ENCODE data around the gene SNAI1.
A peak's percentile ranks its signal among the peaks of the same experiment; 100 is the strongest.
"Not testable (repeated sequence)": the region's sequence is repeated elsewhere in the genome, so short reads cannot be mapped to it uniquely, and the experiment has no call there.

SNAI1 gene

DNA sequence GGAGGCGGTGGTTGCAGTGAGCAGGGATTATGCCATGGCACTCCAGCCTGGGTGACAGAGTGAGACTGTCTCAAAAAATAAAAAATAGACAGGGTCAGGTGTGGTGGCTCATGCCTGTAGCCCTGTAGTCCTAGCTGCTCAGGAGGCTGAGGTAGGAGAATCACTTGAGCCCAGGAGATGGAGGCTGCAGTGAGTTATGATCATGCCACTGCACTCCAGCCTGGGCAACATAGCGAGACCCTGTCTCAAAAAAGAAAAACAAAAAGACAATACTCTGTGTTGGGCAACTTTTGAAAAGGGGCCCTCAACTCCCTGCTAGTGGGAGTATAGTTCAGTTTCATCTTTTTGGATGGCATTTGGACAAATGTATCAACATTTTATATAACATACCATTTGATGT lies 5.0 kb upstream of the SNAI1 start:
- not testable (repeated sequence) for H3K36me3 Mint-ChIP-seq; H3K4me1 Mint-ChIP-seq; ATAC-seq (ENCODE audit: low read depth); H3K27me3 Mint-ChIP-seq; H3K4me3 Mint-ChIP-seq; DNase-seq (ENCODE audit: low spot score in 2 of 2); H3K27ac Mint-ChIP-seq; H3K9me3 Mint-ChIP-seq

- no peak overlapping the region for H3K4me3 Mint-ChIP-seq
- peaks cover 8% of the 10 kb centered on the region for H3K4me1 Mint-ChIP-seq
- no peak overlapping the region for H3K27ac Mint-ChIP-seq
- ATAC-seq (ENCODE audit: low read depth): no peak
- no peak for DNase-seq (ENCODE audit: low spot score in 2 of 2)
- H3K9me3 Mint-ChIP-seq: no peaks in the 10 kb centered on the region
- no peaks in the 10 kb centered on the region for H3K36me3 Mint-ChIP-seq
- peaks cover 3% of the 10 kb centered on the region for H3K27me3 Mint-ChIP-seq
These were observed 4.1 kb upstream of the SNAI1 start for GRCh38 chr20:49978685-49979029.

DNA sequence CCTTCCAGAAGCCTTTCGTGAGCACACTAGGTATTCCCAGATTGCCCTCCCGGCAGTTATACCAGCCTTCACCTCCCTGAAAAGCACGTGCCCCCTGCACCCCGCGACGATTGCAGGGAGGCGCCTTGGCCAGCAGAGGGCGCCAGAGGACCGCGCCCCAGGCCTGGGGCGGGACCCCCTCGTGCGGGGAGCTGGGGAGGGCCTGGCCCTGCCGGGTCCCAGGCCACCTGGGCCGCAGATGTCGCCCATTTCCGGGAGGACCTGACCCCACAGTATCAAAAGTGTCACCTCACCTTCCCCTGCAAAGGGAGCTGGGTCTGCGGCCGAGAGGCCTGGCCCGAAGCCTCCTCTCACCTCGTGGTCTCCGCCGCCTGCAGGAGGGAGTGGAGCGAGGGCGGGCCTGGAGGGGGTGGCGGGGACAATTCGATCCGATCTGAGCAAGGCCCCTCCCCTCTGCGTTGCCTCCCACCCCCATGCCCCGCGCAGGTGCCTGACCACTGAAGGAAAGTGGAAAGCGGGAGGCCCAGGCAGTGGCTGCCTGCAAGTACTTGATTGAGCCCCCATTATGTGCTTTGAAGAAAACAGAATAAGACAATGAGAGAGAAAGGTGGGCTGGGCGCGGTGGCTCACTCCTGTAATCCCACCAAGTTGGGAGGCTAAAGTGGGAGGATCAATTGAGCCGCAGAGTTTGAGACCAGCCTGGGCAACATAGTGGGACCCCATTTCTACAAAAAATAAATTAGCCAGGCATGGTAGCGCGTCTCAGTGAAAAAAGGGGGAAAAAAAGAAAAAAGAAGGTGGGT lies 3.5 kb upstream of the SNAI1 start:
- ATAC-seq (ENCODE audit: low read depth): peak; percentile 41
- no peaks in the 10 kb centered on the region for H3K36me3 Mint-ChIP-seq
- peak; percentile 77 to 82 for DNase-seq (ENCODE audit: low spot score in 2 of 2)
- no peaks in the 10 kb centered on the region for H3K9me3 Mint-ChIP-seq
- H3K4me1 Mint-ChIP-seq: peaks cover 8% of the 10 kb centered on the region
- peaks cover 3% of the 10 kb centered on the region for H3K27me3 Mint-ChIP-seq
- no peak overlapping the region for H3K27ac Mint-ChIP-seq
- no peak overlapping the region for H3K4me3 Mint-ChIP-seq

GRCh38 chr20:49980140-49981008 lies 2.4 kb upstream of the SNAI1 start:
- ATAC-seq (ENCODE audit: low read depth) (no peak), DNase-seq (ENCODE audit: low spot score in 2 of 2) (no peak)
- Mint-ChIP-seq H3K4me1 (peaks cover 8% of the 10 kb centered on the region), H3K4me3 (no peak overlapping the region), H3K36me3 (no peaks in the 10 kb centered on the region), H3K27me3 (peaks cover 3% of the 10 kb centered on the region), H3K9me3 (no peaks in the 10 kb centered on the region), H3K27ac (no peak overlapping the region)

- DNase-seq (ENCODE audit: low spot score in 2 of 2) (no peak), ATAC-seq (ENCODE audit: low read depth) (no peak)
- no peaks in the 10 kb centered on the region for H3K36me3 Mint-ChIP-seq
- no peaks in the 10 kb centered on the region for H3K9me3 Mint-ChIP-seq
- H3K27me3 Mint-ChIP-seq: peaks cover 3% of the 10 kb centered on the region
- no peak overlapping the region for H3K27ac Mint-ChIP-seq
- H3K4me3 Mint-ChIP-seq: peak overlapping the region; percentile 14
- peaks cover 8% of the 10 kb centered on the region for H3K4me1 Mint-ChIP-seq
These were observed 1.3 kb upstream of the SNAI1 start for GRCh38 chr20:49981218-49982071.

DNA sequence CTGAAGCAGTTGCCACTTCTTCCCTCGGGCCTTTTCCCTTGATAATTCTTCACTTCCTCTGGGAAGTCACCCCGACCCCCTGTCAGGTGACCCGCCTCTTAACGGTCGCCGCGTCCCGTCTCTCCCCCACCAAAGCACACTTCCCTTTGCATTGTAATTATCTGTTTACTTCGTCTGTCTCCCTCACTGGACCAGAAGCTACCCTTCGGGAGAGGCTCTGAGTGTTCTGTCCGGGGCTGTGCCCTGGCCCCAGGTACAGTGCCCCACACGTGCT lies 771 bp upstream of the SNAI1 start:
- no peak overlapping the region for H3K27ac Mint-ChIP-seq
- no peaks in the 10 kb centered on the region for H3K36me3 Mint-ChIP-seq
- ATAC-seq (ENCODE audit: low read depth): no peak
- DNase-seq (ENCODE audit: low spot score in 2 of 2): peak in 1 of 2 donors; percentile 22
- H3K9me3 Mint-ChIP-seq: no peaks in the 10 kb centered on the region
- peaks cover 3% of the 10 kb centered on the region for H3K27me3 Mint-ChIP-seq
- H3K4me1 Mint-ChIP-seq: peaks cover 8% of the 10 kb centered on the region
- H3K4me3 Mint-ChIP-seq: peak overlapping the region; percentile 79

GRCh38 chr20:49983123-49983847 lies 505 bp downstream of the SNAI1 start:
- Mint-ChIP-seq H3K9me3 (no peaks in the 10 kb centered on the region), H3K4me1 (peaks cover 8% of the 10 kb centered on the region), H3K36me3 (no peaks in the 10 kb centered on the region), H3K27ac (peak overlapping the region; percentile 38), H3K27me3 (peaks cover 3% of the 10 kb centered on the region), H3K4me3 (peak overlapping the region; percentile 59)
- ATAC-seq (ENCODE audit: low read depth) (no peak), DNase-seq (ENCODE audit: low spot score in 2 of 2) (no peak)

DNA sequence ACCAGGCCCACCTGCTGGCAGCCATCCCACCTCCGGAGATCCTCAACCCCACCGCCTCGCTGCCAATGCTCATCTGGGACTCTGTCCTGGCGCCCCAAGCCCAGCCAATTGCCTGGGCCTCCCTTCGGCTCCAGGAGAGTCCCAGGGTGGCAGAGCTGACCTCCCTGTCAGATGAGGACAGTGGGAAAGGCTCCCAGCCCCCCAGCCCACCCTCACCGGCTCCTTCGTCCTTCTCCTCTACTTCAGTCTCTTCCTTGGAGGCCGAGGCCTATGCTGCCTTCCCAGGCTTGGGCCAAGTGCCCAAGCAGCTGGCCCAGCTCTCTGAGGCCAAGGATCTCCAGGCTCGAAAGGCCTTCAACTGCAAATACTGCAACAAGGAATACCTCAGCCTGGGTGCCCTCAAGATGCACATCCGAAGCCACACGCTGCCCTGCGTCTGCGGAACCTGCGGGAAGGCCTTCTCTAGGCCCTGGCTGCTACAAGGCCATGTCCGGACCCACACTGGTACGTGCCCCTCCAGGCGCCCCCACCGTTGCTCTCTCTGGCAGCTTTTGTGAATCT lies 1.1 kb downstream of the SNAI1 start:
- DNase-seq (ENCODE audit: low spot score in 2 of 2) (no peak), ATAC-seq (ENCODE audit: low read depth) (no peak)
- H3K4me1 Mint-ChIP-seq: peaks cover 8% of the 10 kb centered on the region
- peaks cover 3% of the 10 kb centered on the region for H3K27me3 Mint-ChIP-seq
- no peaks in the 10 kb centered on the region for H3K9me3 Mint-ChIP-seq
- H3K36me3 Mint-ChIP-seq: no peaks in the 10 kb centered on the region
- peak overlapping the region; percentile 46 for H3K4me3 Mint-ChIP-seq
- no peak overlapping the region for H3K27ac Mint-ChIP-seq

GRCh38 chr20:49984426-49985153 lies 1.8 kb downstream of the SNAI1 start:
- Mint-ChIP-seq H3K27ac (no peak overlapping the region), H3K4me3 (no peak overlapping the region), H3K27me3 (peaks cover 3% of the 10 kb centered on the region), H3K36me3 (no peaks in the 10 kb centered on the region), H3K4me1 (peaks cover 8% of the 10 kb centered on the region), H3K9me3 (no peaks in the 10 kb centered on the region)
- ATAC-seq (ENCODE audit: low read depth): no peak
- DNase-seq (ENCODE audit: low spot score in 2 of 2): no peak

GRCh38 chr20:49985157-49985556 lies 2.4 kb downstream of the SNAI1 start:
- Mint-ChIP-seq H3K27me3 (peaks cover 4% of the 10 kb centered on the region), H3K27ac (no peak overlapping the region), H3K36me3 (no peaks in the 10 kb centered on the region), H3K4me3 (no peak overlapping the region), H3K9me3 (no peaks in the 10 kb centered on the region), H3K4me1 (peaks cover 8% of the 10 kb centered on the region)
- DNase-seq (ENCODE audit: low spot score in 2 of 2) (no peak), ATAC-seq (ENCODE audit: low read depth) (no peak)

- H3K27me3 Mint-ChIP-seq: peaks cover 5% of the 10 kb centered on the region
- H3K27ac Mint-ChIP-seq: no peak overlapping the region
- no peak for ATAC-seq (ENCODE audit: low read depth)
- no peak overlapping the region for H3K4me3 Mint-ChIP-seq
- peaks cover 8% of the 10 kb centered on the region for H3K4me1 Mint-ChIP-seq
- H3K36me3 Mint-ChIP-seq: no peaks in the 10 kb centered on the region
- H3K9me3 Mint-ChIP-seq: no peaks in the 10 kb centered on the region
- DNase-seq (ENCODE audit: low spot score in 2 of 2): no peak
These were observed 2.8 kb downstream of the SNAI1 start for GRCh38 chr20:49985617-49986016.

DNA sequence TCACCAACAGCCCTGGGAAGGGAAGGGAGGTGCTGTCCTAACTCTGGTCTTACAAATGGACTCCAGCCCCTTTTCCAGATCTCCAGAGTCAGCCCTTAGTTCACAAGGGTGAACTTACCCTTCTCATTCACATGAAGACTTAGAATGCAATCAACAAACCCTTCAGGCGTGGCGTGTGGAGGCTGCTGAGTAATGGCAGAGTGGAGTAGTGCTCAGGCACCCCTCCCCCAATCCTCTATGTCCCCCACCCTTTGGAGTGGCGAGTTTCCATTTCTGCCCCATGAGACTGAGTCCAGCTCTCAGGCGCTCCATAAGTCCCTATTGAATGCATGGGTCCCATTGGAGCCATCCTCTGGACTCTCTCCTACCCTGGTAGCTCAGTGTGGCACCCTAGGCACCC lies 3.3 kb downstream of the SNAI1 start:
- Mint-ChIP-seq H3K27me3 (peaks cover 5% of the 10 kb centered on the region), H3K4me1 (peaks cover 6% of the 10 kb centered on the region), H3K4me3 (no peak overlapping the region), H3K36me3 (no peaks in the 10 kb centered on the region), H3K9me3 (no peaks in the 10 kb centered on the region), H3K27ac (no peak overlapping the region)
- ATAC-seq (ENCODE audit: low read depth) (no peak), DNase-seq (ENCODE audit: low spot score in 2 of 2) (no peak)
